GM12878 (cell line): Measurements from ENCODE around the gene CREB5. TPM values are rescaled to one million over a fixed set of nuclear protein-coding genes. Genes with fewer than 3 reads are reported as not detected.
A peak's percentile ranks its signal among the peaks of the same experiment; 100 is the strongest.

ENCODE experiments used
- ATAC-seq: fragments of 200-7000 bp; cut with Tn5 transposase; 3 replicates; pipeline ENCODE4 v1.9.1; 2020; ENCODE audit warnings: mild to moderate bottlenecking, moderate library complexity
- BruUV-seq: library from RNA; stranded (reverse); fragments of 400-500 nt; replicated peaks from 2 replicates; lab custom pipeline; 2021; lab: Mats Ljungman, UMichigan
- CTCF ChIA-PET: fragments of 300-600 bp; sonication (Branson Sonifier 250); formaldehyde crosslinking; extraction: SDS; loops from one replicate; lab custom pipeline; 2021; ENCODE audit warnings: inconsistent platforms; lab: Yijun Ruan, JAX
- POLR2A ChIA-PET: fragments of 350-600 bp; formaldehyde crosslinking; extraction: SDS; loops from one replicate; lab custom pipeline; 2021; ENCODE audit warnings: inconsistent platforms; lab: Charles Lee
- RAD21 ChIA-PET: fragments of 300-600 bp; sonication (Branson Sonifier 250); formaldehyde crosslinking; loops from one replicate; lab custom pipeline; 2023; ENCODE audit warnings: antibody characterized with exemption; ENCODE audit not compliant: unreplicated experiment; lab: Charles Lee
- SMC1A ChIA-PET: fragments of 300-600 bp; sonication (Branson Sonifier 250); formaldehyde crosslinking; loops from one replicate; lab custom pipeline; 2023; ENCODE audit not compliant: unreplicated experiment, uncharacterized antibody; lab: Charles Lee
- DNase-seq: peaks from one replicate; pipeline ENCODE4 v3.0.0-alpha.2; 2011; ENCODE audit warnings: low read depth, low spot score
- FAIRE-seq: peaks from 3 replicates; lab custom pipeline; 2011; peaks lifted over from hg19 to GRCh38; lab: Jason Lieb, UNC
- H2AFZ ChIP-seq: 2 replicates; pipeline ENCODE4 v1.6.0; 2011; ENCODE audit warnings: low read depth, low read length, control low read depth; ENCODE audit not compliant: control insufficient read depth
- H3K27ac ChIP-seq: 2 replicates; pipeline ENCODE4 v1.5.1; 2011; ENCODE audit warnings: control low read depth; ENCODE audit not compliant: control insufficient read depth, insufficient read depth
- H3K27me3 ChIP-seq, 2 experiments: replicated peaks in 1 of 2; 2 replicates each; pipeline versions ENCODE4 v1.6.0 to v1.6.1; 2011; ENCODE audit warnings: low read length in 1 of 2; ENCODE audit not compliant: control insufficient read depth in 2 of 2, insufficient read depth in 2 of 2
- H3K36me3 ChIP-seq, 2 experiments: 2 replicates each; pipeline ENCODE4 v1.5.1; 2011; ENCODE audit warnings: low read length in 1 of 2; ENCODE audit not compliant: control insufficient read depth in 2 of 2, insufficient read depth in 2 of 2
- H3K4me1 ChIP-seq: 2 replicates; pipeline ENCODE4 v1.6.1; 2011; ENCODE audit warnings: mild to moderate bottlenecking, low read length, moderate library complexity, mixed read lengths; ENCODE audit not compliant: control insufficient read depth, insufficient read depth
- H3K4me2 ChIP-seq: 2 replicates; pipeline ENCODE4 v1.6.0; 2011; ENCODE audit warnings: control low read depth; ENCODE audit not compliant: control insufficient read depth, insufficient read depth
- H3K4me3 ChIP-seq: fragments of 200-600 bp; sonication (generic); 2 replicates; pipeline ENCODE4 v1.5.1; 2016
- H3K79me2 ChIP-seq: 2 replicates; pipeline ENCODE4 v1.6.0; 2011; ENCODE audit warnings: low read length; ENCODE audit not compliant: control insufficient read depth, insufficient read depth
- H3K9ac ChIP-seq: 2 replicates; pipeline ENCODE4 v1.8.0; 2011; ENCODE audit warnings: low read length, control low read depth, mixed read lengths; ENCODE audit not compliant: control insufficient read depth, insufficient read depth
- H3K9me3 ChIP-seq: replicated peaks from 3 replicates; pipeline ENCODE4 v1.5.1; 2011; ENCODE audit warnings: mild to moderate bottlenecking, low read length; ENCODE audit not compliant: control insufficient read depth, insufficient read depth
- H4K20me1 ChIP-seq: 2 replicates; pipeline ENCODE4 v1.6.0; 2011; ENCODE audit not compliant: control insufficient read depth, insufficient read depth
- BACH1 ChIP-seq: fragments of 450-650 bp; IDR thresholded peaks from 2 replicates; pipeline ENCODE4 v1.6.1; 2017; ENCODE audit warnings: mild to moderate bottlenecking, borderline replicate concordance
- BCLAF1 ChIP-seq: fragments of 450-650 bp; IDR thresholded peaks from 2 replicates; pipeline ENCODE4 v1.6.1; 2017; ENCODE audit warnings: antibody characterized with exemption, mild to moderate bottlenecking, moderate library complexity
- BHLHE40 ChIP-seq, 2 experiments: fragments of 450-650 bp in 1 of 2; IDR thresholded peaks; 2 replicates each; pipeline ENCODE4 v1.6.1; 2011 to 2017; ENCODE audit warnings: low read depth in 2 of 2, borderline replicate concordance in 1 of 2, improper control_type of control experiment in 1 of 2, low read length in 1 of 2, mild to moderate bottlenecking in 1 of 2
- EP300 ChIP-seq, 2 experiments: fragments of 150-350 bp in 1 of 2; IDR thresholded peaks; 2 replicates each; pipeline ENCODE4 v1.6.1; 2011 to 2012; ENCODE audit warnings: low read depth in 2 of 2, low read length in 2 of 2, borderline replicate concordance in 1 of 2, improper control_type of control experiment in 1 of 2, inconsistent platforms in 1 of 2; ENCODE audit not compliant: control insufficient read depth in 1 of 2
- GATAD2B ChIP-seq: fragments of 450-650 bp; conservative IDR thresholded peaks from 2 replicates; pipeline ENCODE4 v1.6.1; 2017; ENCODE audit warnings: low read depth, mild to moderate bottlenecking, moderate library complexity
- HDAC6 ChIP-seq: fragments of 200-600 bp; sonication (generic); IDR thresholded peaks from one replicate; pipeline ENCODE4 v1.8.0; 2017; ENCODE audit warnings: antibody characterized with exemption; ENCODE audit not compliant: unreplicated experiment
- IRF4 ChIP-seq: IDR thresholded peaks from 2 replicates; pipeline ENCODE4 v1.6.1; 2011; ENCODE audit warnings: low read depth, low read length
- JUNB ChIP-seq: IDR thresholded peaks from 2 replicates; pipeline ENCODE4 v1.6.1; 2016; ENCODE audit warnings: antibody characterized with exemption, mild to moderate bottlenecking
- KDM1A ChIP-seq: fragments of 200-600 bp; sonication (generic); IDR thresholded peaks from 2 replicates; pipeline ENCODE4 v1.6.1; 2016; ENCODE audit warnings: borderline replicate concordance
- MEF2B ChIP-seq: fragments of 450-650 bp; IDR thresholded peaks from 2 replicates; pipeline ENCODE4 v1.6.1; 2018; ENCODE audit warnings: mild to moderate bottlenecking, moderate library complexity; ENCODE audit not compliant: partially characterized antibody, poor library complexity, severe bottlenecking
- NR2F1 ChIP-seq: fragments of 450-650 bp; conservative IDR thresholded peaks from 2 replicates; pipeline ENCODE4 v1.6.1; 2017; ENCODE audit warnings: mild to moderate bottlenecking
- SIX5 ChIP-seq: IDR thresholded peaks from 2 replicates; pipeline ENCODE4 v1.6.1; 2011; ENCODE audit warnings: mild to moderate bottlenecking, low read depth, low read length, moderate library complexity; ENCODE audit not compliant: severe bottlenecking
- SRF ChIP-seq, 2 experiments: IDR thresholded peaks; 2 replicates each; pipeline ENCODE4 v1.6.1; 2011; ENCODE audit warnings: low read depth in 2 of 2, low read length in 2 of 2, mild to moderate bottlenecking in 1 of 2, moderate library complexity in 1 of 2
- SUZ12 ChIP-seq: fragments of 200-600 bp; sonication (generic); IDR thresholded peaks from one replicate; pipeline ENCODE4 v1.6.1; 2018; ENCODE audit warnings: antibody characterized with exemption, mild to moderate bottlenecking; ENCODE audit not compliant: unreplicated experiment
- ZBED1 ChIP-seq: IDR thresholded peaks from 2 replicates; pipeline ENCODE4 v1.6.1; 2016; ENCODE audit warnings: borderline replicate concordance
- ZNF384 ChIP-seq: IDR thresholded peaks from 2 replicates; pipeline ENCODE4 v1.6.1; 2012; ENCODE audit warnings: low read depth, mild to moderate bottlenecking, low read length, improper control_type of control experiment, borderline replicate concordance
- WGBS: methylation state at CpG from one replicate; pipeline ENCODE4 v1.1.6; 2016; ENCODE audit warnings: low lambda C conversion rate; ENCODE audit not compliant: insufficient replicate concordance, insufficient coverage; ENCODE audit errors: missing lambda C conversion rate; 5-methylcytosine and 5-hydroxymethylcytosine counted together
- in situ Hi-C: fragments of 300-500 bp; cut with MboI; formaldehyde crosslinking; loops from 9 replicates; pipeline ENCODE4 v1.14.3; 2018; ENCODE audit warnings: mixed read lengths
- intact Hi-C: fragments of 100-400 bp; cut with micrococcal nuclease; formaldehyde crosslinking; loops from one replicate; pipeline ENCODE4 v1.14.2; 2022; ENCODE audit not compliant: unreplicated experiment
- polyA plus RNA-seq, 11 experiments: library from polyadenylated mRNA; depleted of rRNA in 4 of 11; unstranded in 6 of 11; stranded (reverse) in 5 of 11; fragments of >200 nt; fragmentation: Nextera tagmentation in 4 of 11; fragmentation: Illumina TruSeq in 1 of 11; extraction: Ambion mirVana in 4 of 11; extraction: Trizol in 1 of 11; gene quantifications; 1 replicate in 1 of 11; 2 replicates in 10 of 11; pipeline versions ENCODE4 v1.2.1 to v1.2.3, GENCODE V29; 2011 to 2016; ENCODE audit warnings: inconsistent platforms in 2 of 11, missing spikeins in 2 of 11, low read depth in 1 of 11
- total RNA-seq, 4 experiments: library from RNA; depleted of rRNA in 3 of 4; stranded (reverse); fragments of >200 nt in 3 of 4; fragmentation: Illumina TruSeq in 1 of 4; extraction: Trizol in 1 of 4; gene quantifications; 2 replicates each; pipeline versions ENCODE4 v1.2.1 to v1.2.3, GENCODE V29; 2013 to 2021
- TF ChIP-seq, protein P1 (sequence below): fragments of 450-650 bp; IDR thresholded peaks from 2 replicates; pipeline ENCODE4 v1.6.1; 2017; ENCODE audit warnings: mild to moderate bottlenecking, moderate library complexity

The CREB5 gene
- total and polyA plus RNA-seq, 10 of the 15 experiments (the other 5 are each of a cell fraction or from before 2014, with no cell fraction given) = 12.9 to 74.1 (median 53.0) TPM

- CTCF ChIA-PET = interaction anchor here (0.6 to 1.8 kb wide), 9 partner anchors 10 to 168 kb away, joined by 3 to 13 read pairs (median 4); no protein-coding TSS in a partner anchor
- WGBS = 32% methylated on average over 7 of the region's 7 CpGs
- H3K4me2 ChIP-seq = peak overlapping the region; percentile 81
- peaks cover 19% of the 10 kb centered on the region for H3K4me1 ChIP-seq
- DNase-seq = no peak
- intact Hi-C loops (loop anchor here (1.0 to 5.0 kb wide), 2 partner anchors 208 to 279 kb away; no protein-coding TSS in a partner anchor), in situ Hi-C loops (no loop called here)
- H4K20me1 ChIP-seq = no peaks in the 10 kb centered on the region
- H3K27ac ChIP-seq = no peak overlapping the region; the same call in 1 of the 2 replicates
- H3K9me3 ChIP-seq = no peaks in the 10 kb centered on the region
- no TSS peak for BruUV-seq
- H3K9ac ChIP-seq = no peak overlapping the region
- no peak for FAIRE-seq
- H3K79me2 ChIP-seq = no peaks in the 10 kb centered on the region
- ATAC-seq = peak; percentile 57
- H3K36me3 ChIP-seq = peaks cover 0 to 7% of the 10 kb centered on the region in 2 experiments; a peak in 2 of 4 replicates
- SMC1A ChIA-PET = interaction anchor here (0.7 to 3.1 kb wide), 23 partner anchors 8 to 323 kb away, joined by 3 to 19 read pairs (median 4); no protein-coding TSS in a partner anchor
- POLR2A ChIA-PET = interaction anchor here (0.6 to 1.4 kb wide), 9 partner anchors 10 to 130 kb away, joined by 3 to 6 read pairs (median 4); no protein-coding TSS in a partner anchor
- RAD21 ChIA-PET = interaction anchor here (0.7 to 4.5 kb wide), 13 partner anchors 14 to 274 kb away, joined by 3 to 36 read pairs (median 4); no protein-coding TSS in a partner anchor
- H3K27me3 ChIP-seq = no peaks in the 10 kb centered on the region
- H3K4me3 ChIP-seq = no peak overlapping the region; the same call in 1 of the 2 replicates
- peak overlapping the region; percentile 24; the same call in 1 of the 2 replicates for H2AFZ ChIP-seq
- no peak for TF ChIP-seq ZNF384
- no peak for TF ChIP-seq KDM1A
- no peak for TF ChIP-seq SRF (IDR thresholded peaks at IDR 0.05; ENCODE audit: low read depth in 2 of 2, low read length in 2 of 2)
- no peak for TF ChIP-seq MEF2B
- TF ChIP-seq SUZ12 = no peak
- no peak for TF ChIP-seq JUNB
- peak; percentile 72 to 88; a peak in 3 of 4 replicates for TF ChIP-seq BHLHE40 (IDR thresholded peaks at IDR 0.05; ENCODE audit: borderline replicate concordance in 1 of 2, low read depth in 2 of 2, low read length in 1 of 2)
- TF ChIP-seq HDAC6 = no peak
- no peak for TF ChIP-seq IRF4
- 0 out of 2 replicates have a peak, but pooled peaks have one; percentile 2 for TF ChIP-seq BACH1
- TF ChIP-seq, protein P1, sequence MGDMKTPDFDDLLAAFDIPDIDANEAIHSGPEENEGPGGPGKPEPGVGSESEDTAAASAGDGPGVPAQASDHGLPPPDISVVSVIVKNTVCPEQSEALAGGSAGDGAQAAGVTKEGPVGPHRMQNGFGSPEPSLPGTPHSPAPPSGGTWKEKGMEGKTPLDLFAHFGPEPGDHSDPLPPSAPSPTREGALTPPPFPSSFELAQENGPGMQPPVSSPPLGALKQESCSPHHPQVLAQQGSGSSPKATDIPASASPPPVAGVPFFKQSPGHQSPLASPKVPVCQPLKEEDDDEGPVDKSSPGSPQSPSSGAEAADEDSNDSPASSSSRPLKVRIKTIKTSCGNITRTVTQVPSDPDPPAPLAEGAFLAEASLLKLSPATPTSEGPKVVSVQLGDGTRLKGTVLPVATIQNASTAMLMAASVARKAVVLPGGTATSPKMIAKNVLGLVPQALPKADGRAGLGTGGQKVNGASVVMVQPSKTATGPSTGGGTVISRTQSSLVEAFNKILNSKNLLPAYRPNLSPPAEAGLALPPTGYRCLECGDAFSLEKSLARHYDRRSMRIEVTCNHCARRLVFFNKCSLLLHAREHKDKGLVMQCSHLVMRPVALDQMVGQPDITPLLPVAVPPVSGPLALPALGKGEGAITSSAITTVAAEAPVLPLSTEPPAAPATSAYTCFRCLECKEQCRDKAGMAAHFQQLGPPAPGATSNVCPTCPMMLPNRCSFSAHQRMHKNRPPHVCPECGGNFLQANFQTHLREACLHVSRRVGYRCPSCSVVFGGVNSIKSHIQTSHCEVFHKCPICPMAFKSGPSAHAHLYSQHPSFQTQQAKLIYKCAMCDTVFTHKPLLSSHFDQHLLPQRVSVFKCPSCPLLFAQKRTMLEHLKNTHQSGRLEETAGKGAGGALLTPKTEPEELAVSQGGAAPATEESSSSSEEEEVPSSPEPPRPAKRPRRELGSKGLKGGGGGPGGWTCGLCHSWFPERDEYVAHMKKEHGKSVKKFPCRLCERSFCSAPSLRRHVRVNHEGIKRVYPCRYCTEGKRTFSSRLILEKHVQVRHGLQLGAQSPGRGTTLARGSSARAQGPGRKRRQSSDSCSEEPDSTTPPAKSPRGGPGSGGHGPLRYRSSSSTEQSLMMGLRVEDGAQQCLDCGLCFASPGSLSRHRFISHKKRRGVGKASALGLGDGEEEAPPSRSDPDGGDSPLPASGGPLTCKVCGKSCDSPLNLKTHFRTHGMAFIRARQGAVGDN = peak; percentile 50; the same call in 1 of the 2 replicates
- no peak for TF ChIP-seq BCLAF1
- TF ChIP-seq ZBED1 = no peak
- peak; percentile 60 for TF ChIP-seq NR2F1
- TF ChIP-seq SIX5 = no peak
- no peak for TF ChIP-seq EP300 (IDR thresholded peaks at IDR 0.05; ENCODE audit: borderline replicate concordance in 1 of 2, control insufficient read depth in 1 of 2, low read depth in 2 of 2, low read length in 2 of 2)
- TF ChIP-seq GATAD2B = 0 out of 2 replicates have a peak, but pooled peaks have one; percentile 29
Measured at GRCh38 chr7:28685242-28685643, 272.9 kb downstream of the CREB5 start.
